ENCODE measurements around the gene TBC1D22A.

The TBC1D22A gene

GRCh38 chr22:46962406-46962805 lies 200.0 kb downstream of the TBC1D22A start:
- DNase-seq: no peak

- DNase-seq: no peak
Observed at GRCh38 chr22:46963672-46964545, 201.5 kb downstream of the TBC1D22A start.

- DNase-seq: no peak
Observed at GRCh38 chr22:46964773-46965550, 202.5 kb downstream of the TBC1D22A start.

- no peak for DNase-seq
Observed at GRCh38 chr22:46965555-46966494, 203.4 kb downstream of the TBC1D22A start.

- DNase-seq: no peak
Observed at GRCh38 chr22:46966495-46966845, 204.0 kb downstream of the TBC1D22A start.

- DNase-seq: no peak
Observed at GRCh38 chr22:46966846-46967245, 204.4 kb downstream of the TBC1D22A start.

GRCh38 chr22:46967445-46968358 lies 205.3 kb downstream of the TBC1D22A start:
- no peak for DNase-seq

GRCh38 chr22:46968359-46968740 lies 205.9 kb downstream of the TBC1D22A start:
- DNase-seq: no peak

- DNase-seq: no peak
Observed at GRCh38 chr22:46968848-46969247, 206.4 kb downstream of the TBC1D22A start.

GRCh38 chr22:46969491-46969890 lies 207.0 kb downstream of the TBC1D22A start:
- no peak for DNase-seq

- DNase-seq: no peak
Observed at GRCh38 chr22:46969961-46970360, 207.5 kb downstream of the TBC1D22A start.

GRCh38 chr22:46970411-46971098 lies 208.1 kb downstream of the TBC1D22A start:
- no peak for DNase-seq

- DNase-seq: peak; percentile 0
Observed at GRCh38 chr22:46971099-46971763, 208.8 kb downstream of the TBC1D22A start.

GRCh38 chr22:46971764-46972125 lies 209.3 kb downstream of the TBC1D22A start:
- no peak for DNase-seq

GRCh38 chr22:46972256-46972655 lies 209.8 kb downstream of the TBC1D22A start:
- DNase-seq: no peak

- no peak for DNase-seq
Observed at GRCh38 chr22:46972901-46973831, 210.7 kb downstream of the TBC1D22A start.

- DNase-seq: no peak
Observed at GRCh38 chr22:46974077-46974476, 211.6 kb downstream of the TBC1D22A start.

GRCh38 chr22:46974631-46975585 lies 212.5 kb downstream of the TBC1D22A start:
- DNase-seq: no peak
